HG02981 (cell line): ENCODE data around the gene FAM78A.

Source experiments
- ATAC-seq: cut with Tn5 transposase; IDR thresholded peaks from one replicate; pipeline ENCODE4 v1.9.1; 2021; ENCODE audit warnings: mild to moderate bottlenecking, moderate library complexity; ENCODE audit not compliant: unreplicated experiment

FAM78A gene

GRCh38 chr9:131240047-131240921, 36.0 kb downstream of the FAM78A start:
- no peak for ATAC-seq

- ATAC-seq: no peak
Observed at GRCh38 chr9:131239161-131239975, 36.9 kb downstream of the FAM78A start.

- peak; percentile 22 for ATAC-seq
Observed at GRCh38 chr9:131238402-131239021, 37.8 kb downstream of the FAM78A start.

GRCh38 chr9:131237931-131238401, 38.3 kb downstream of the FAM78A start:
- peak; percentile 83 for ATAC-seq

- ATAC-seq: no peak
Observed at GRCh38 chr9:131237291-131237690, 39.0 kb downstream of the FAM78A start.

- no peak for ATAC-seq
Observed at GRCh38 chr9:131236761-131237160, 39.5 kb downstream of the FAM78A start.

GRCh38 chr9:131236161-131236560, 40.1 kb downstream of the FAM78A start:
- ATAC-seq: no peak

GRCh38 chr9:131235480-131235851, 40.8 kb downstream of the FAM78A start:
- no peak for ATAC-seq

- ATAC-seq: no peak
Observed at GRCh38 chr9:131234799-131235479, 41.4 kb downstream of the FAM78A start.

GRCh38 chr9:131233995-131234394, 42.3 kb downstream of the FAM78A start:
- no peak for ATAC-seq

GRCh38 chr9:131233556-131233955, 42.8 kb downstream of the FAM78A start:
- no peak for ATAC-seq

- no peak for ATAC-seq
Observed at GRCh38 chr9:131228988-131229387, 47.3 kb downstream of the FAM78A start.

GRCh38 chr9:131227959-131228460, 48.3 kb downstream of the FAM78A start:
- no peak for ATAC-seq

- ATAC-seq: no peak
Observed at GRCh38 chr9:131227112-131227958, 49.0 kb downstream of the FAM78A start.

GRCh38 chr9:131226226-131226625, 50.1 kb downstream of the FAM78A start:
- ATAC-seq: no peak

GRCh38 chr9:131222460-131222859, 53.9 kb downstream of the FAM78A start:
- ATAC-seq: no peak

- ATAC-seq: no peak
Observed at GRCh38 chr9:131220485-131220884, 55.8 kb downstream of the FAM78A start.

- ATAC-seq: no peak
Observed at GRCh38 chr9:131218370-131218769, 57.9 kb downstream of the FAM78A start.

GRCh38 chr9:131217331-131218031, 58.8 kb downstream of the FAM78A start:
- no peak for ATAC-seq
